Measurements from ENCODE around the gene CIB1.

CIB1 gene

GRCh38 chr15:90228960-90229359, 4.8 kb downstream of the CIB1 start:
- no peak for TF ChIP-seq CTCF (IDR thresholded peaks at IDR 0.05; ENCODE audit: low read depth, low read length)
- no peak for DNase-seq (ENCODE audit: extremely low read depth, low read depth)

- no peak for DNase-seq (ENCODE audit: extremely low read depth, low read depth)
- TF ChIP-seq CTCF (IDR thresholded peaks at IDR 0.05; ENCODE audit: low read depth, low read length), result no peak
These were observed 5.6 kb downstream of the CIB1 start for GRCh38 chr15:90227816-90228772.

GRCh38 chr15:90227336-90227735, 6.4 kb downstream of the CIB1 start:
- TF ChIP-seq CTCF (IDR thresholded peaks at IDR 0.05; ENCODE audit: low read depth, low read length), result no peak
- no peak for DNase-seq (ENCODE audit: extremely low read depth, low read depth)

GRCh38 chr15:90225504-90226234, 8.1 kb downstream of the CIB1 start:
- no peak for DNase-seq (ENCODE audit: extremely low read depth, low read depth)
- TF ChIP-seq CTCF (IDR thresholded peaks at IDR 0.05; ENCODE audit: low read depth, low read length), result no peak

- no peak for DNase-seq (ENCODE audit: extremely low read depth, low read depth)
These were observed 8.7 kb downstream of the CIB1 start for GRCh38 chr15:90225047-90225446.

GRCh38 chr15:90223441-90224165, 10.1 kb downstream of the CIB1 start:
- TF ChIP-seq CTCF (IDR thresholded peaks at IDR 0.05; ENCODE audit: low read depth, low read length), result no peak
- no peak for DNase-seq (ENCODE audit: extremely low read depth, low read depth)

More at GRCh38 chr15:90225047-90225446, 8.7 kb downstream of the CIB1 start:
- TF ChIP-seq CTCF (IDR thresholded peaks at IDR 0.05; ENCODE audit: low read depth, low read length), result no peak

Data from AG09319 (cell line).